H1 (cell line): ENCODE data around the gene FNIP2. TPM values are rescaled to one million over a fixed set of nuclear protein-coding genes. Genes with fewer than 3 reads are reported as not detected.

Experiments used
- BCL11A ChIP-seq, 2 experiments: IDR thresholded peaks; one replicate each; pipeline ENCODE4 v1.6.1; 2011; ENCODE audit warnings: low read depth in 2 of 2, low read length in 2 of 2, mild to moderate bottlenecking in 2 of 2
- CEBPB ChIP-seq: IDR thresholded peaks from 2 replicates; pipeline ENCODE4 v1.6.1; 2012; ENCODE audit warnings: low read depth, low read length
- CTBP2 ChIP-seq: IDR thresholded peaks from 2 replicates; pipeline ENCODE4 v1.7.0; 2011; ENCODE audit warnings: borderline replicate concordance, mild to moderate bottlenecking, moderate library complexity, mixed read lengths, low read length; ENCODE audit not compliant: insufficient read depth, insufficient read length
- EZH2 ChIP-seq: fragments of 200-600 bp; sonication (generic); IDR thresholded peaks from 2 replicates; pipeline ENCODE4 v1.7.1; 2012; ENCODE audit warnings: low read depth, mild to moderate bottlenecking, moderate library complexity, low read length, inconsistent platforms; ENCODE audit not compliant: severe bottlenecking
- GABPA ChIP-seq: IDR thresholded peaks from 2 replicates; pipeline ENCODE4 v1.6.1; 2011; ENCODE audit warnings: mild to moderate bottlenecking, low read length, moderate library complexity, borderline replicate concordance; ENCODE audit not compliant: insufficient read depth
- KDM4A ChIP-seq: IDR thresholded peaks from one replicate; pipeline ENCODE4 v1.7.1; 2012; ENCODE audit warnings: low read depth, mild to moderate bottlenecking, moderate library complexity, low read length, inconsistent platforms; ENCODE audit not compliant: severe bottlenecking
- KDM5A ChIP-seq: fragments of 200-600 bp; IDR thresholded peaks from 2 replicates; pipeline ENCODE4 v1.7.1; 2012; ENCODE audit warnings: mild to moderate bottlenecking, low read length, inconsistent platforms, mixed read lengths
- MAFK ChIP-seq: IDR thresholded peaks from 2 replicates; pipeline ENCODE4 v1.6.1; 2012; ENCODE audit warnings: low read depth, mild to moderate bottlenecking, improper control_type of control experiment, low read length
- POLR2A ChIP-seq, 2 experiments: IDR thresholded peaks; 1 replicate in 1 of 2; 2 replicates in 1 of 2; pipeline ENCODE4 v1.6.1; 2011; ENCODE audit warnings: low read depth in 2 of 2, low read length in 2 of 2, mild to moderate bottlenecking in 2 of 2; ENCODE audit errors: control extremely low read depth in 1 of 2
- RBBP5 ChIP-seq: IDR thresholded peaks from 2 replicates; pipeline ENCODE4 v1.7.1; 2012; ENCODE audit warnings: low read depth, mild to moderate bottlenecking, inconsistent platforms, low read length, moderate library complexity, borderline replicate concordance
- ZNF274 ChIP-seq: IDR thresholded peaks from 2 replicates; pipeline ENCODE4 v1.7.0; 2012; ENCODE audit warnings: low read length, borderline replicate concordance; ENCODE audit errors: extremely low read depth
- polyA plus RNA-seq, 7 experiments: library from polyadenylated mRNA; depleted of rRNA in 3 of 7; stranded (reverse) in 5 of 7; unstranded in 2 of 7; fragments of >200 nt in 5 of 7; fragments of 200-250 nt in 2 of 7; gene quantifications; 1 replicate in 5 of 7; 2 replicates in 1 of 7; 4 replicates in 1 of 7; pipeline versions ENCODE4 v1.2.1 to v1.2.3, GENCODE V29; 2011 to 2013; ENCODE audit warnings: missing spikeins in 2 of 7, mixed read lengths in 2 of 7
- total RNA-seq: library from RNA; stranded (reverse); fragmentation: NEBNext Ultra II Directional; extraction: Animal tissue kit (Norgen Biotek cat#: 25700); gene quantifications from 2 replicates; pipeline ENCODE4 v1.2.1, GENCODE V29; 2021

Gene FNIP2
- total and polyA plus RNA-seq, 2 of the 8 experiments (the other 6 are each of a cell fraction or from before 2014, with no cell fraction given), result 4.0 to 13.0 TPM

DNA sequence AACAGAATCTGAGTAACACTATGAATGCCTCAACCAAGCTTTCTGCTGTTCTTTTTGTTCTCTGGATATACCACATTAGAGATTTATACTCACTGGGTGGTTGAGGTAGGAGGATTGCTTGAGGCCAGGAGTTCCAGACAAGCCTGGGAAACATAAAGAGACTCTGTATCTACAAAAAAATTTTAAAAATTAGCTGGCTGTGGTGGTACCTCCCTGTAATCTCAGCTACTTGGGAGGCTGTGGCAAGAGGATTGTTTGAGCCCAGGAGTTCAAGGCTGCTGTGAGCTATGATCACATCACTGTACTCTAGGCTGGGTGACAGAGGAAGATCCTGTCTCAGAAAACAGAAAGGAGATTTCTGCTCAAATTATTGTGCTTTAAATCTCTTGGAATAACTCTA is 172.5 kb downstream of the FNIP2 start (continued):
- TF ChIP-seq BCL11A (IDR thresholded peaks at IDR 0.05; ENCODE audit: low read depth in 2 of 2, low read length in 2 of 2), result no peak
- no peak for TF ChIP-seq EZH2
- TF ChIP-seq KDM4A, result no peak
- TF ChIP-seq MAFK, result no peak
- TF ChIP-seq KDM5A, result no peak
- no peak for TF ChIP-seq RBBP5
- no peak for TF ChIP-seq CTBP2
- no peak for TF ChIP-seq POLR2A (IDR thresholded peaks at IDR 0.05; ENCODE audit: control extremely low read depth in 1 of 2, low read depth in 2 of 2, low read length in 2 of 2)
- no peak for TF ChIP-seq CEBPB
- no peak for TF ChIP-seq ZNF274
- no peak for TF ChIP-seq GABPA
- TF ChIP-seq, all 59 proteins: peak for 0
